Skin epidermis (tissue), 12 donors: ENCODE results near the gene RASSF9.

ENCODE experiments used
- H3K27ac ChIP-seq, 21 experiments: fragments of 200-600 bp; sonication (generic) in 11 of 21; one replicate each; pipeline ENCODE4 v1.5.0; 2020; ENCODE audit warnings: mild to moderate bottlenecking in 3 of 21, inconsistent platforms in 2 of 21, moderate library complexity in 2 of 21
- H3K4me3 ChIP-seq, 7 experiments: fragments of 200-600 bp; sonication (generic) in 2 of 7; one replicate each; pipeline ENCODE4 v1.5.0; 2020; ENCODE audit warnings: inconsistent platforms in 2 of 7, mild to moderate bottlenecking in 2 of 7, moderate library complexity in 1 of 7

Gene RASSF9

GRCh38 chr12:85823436-85824180 is 12.6 kb downstream of the RASSF9 start:
- Histone ChIP-seq H3K4me3 (no peak overlapping the region), H3K27ac (no peak overlapping the region)

GRCh38 chr12:85821759-85822158 is 14.4 kb downstream of the RASSF9 start:
- no peak overlapping the region for H3K27ac ChIP-seq
- no peak overlapping the region for H3K4me3 ChIP-seq

GRCh38 chr12:85821206-85821605 is 15.0 kb downstream of the RASSF9 start:
- H3K27ac ChIP-seq, result no peak overlapping the region
- H3K4me3 ChIP-seq, result no peak overlapping the region

GRCh38 chr12:85820101-85820500 is 16.1 kb downstream of the RASSF9 start:
- Histone ChIP-seq H3K27ac (no peak overlapping the region), H3K4me3 (no peak overlapping the region)

GRCh38 chr12:85814741-85815140 is 21.5 kb downstream of the RASSF9 start:
- H3K27ac ChIP-seq, result no peak overlapping the region
- H3K4me3 ChIP-seq, result no peak overlapping the region

GRCh38 chr12:85814071-85814470 is 22.1 kb downstream of the RASSF9 start:
- H3K27ac ChIP-seq, result no peak overlapping the region
- H3K4me3 ChIP-seq, result no peak overlapping the region

GRCh38 chr12:85809500-85809899 is 26.7 kb downstream of the RASSF9 start:
- Histone ChIP-seq H3K27ac (no peak overlapping the region), H3K4me3 (no peak overlapping the region)

- Histone ChIP-seq H3K4me3 (no peak overlapping the region), H3K27ac (no peak overlapping the region)
Measured at GRCh38 chr12:85807730-85808129, 28.5 kb downstream of the RASSF9 start.

- no peak overlapping the region for H3K4me3 ChIP-seq
Measured at GRCh38 chr12:85805654-85806053, 30.6 kb downstream of the RASSF9 start.

GRCh38 chr12:85804663-85805062 is 31.5 kb downstream of the RASSF9 start:
- no peak overlapping the region for H3K4me3 ChIP-seq
- peak overlapping the region in 6 of 21 experiments; percentile 1 to 54 (median 22) for H3K27ac ChIP-seq

More at GRCh38 chr12:85805654-85806053, 30.6 kb downstream of the RASSF9 start:
- peak overlapping the region in 3 of 21 experiments; percentile 0 to 19 (median 11) for H3K27ac ChIP-seq

GRCh38 chr12:85803923-85804322 is 32.3 kb downstream of the RASSF9 start:
- Histone ChIP-seq H3K27ac (peak overlapping the region in 9 of 21 experiments; percentile 5 to 54 (median 17)), H3K4me3 (no peak overlapping the region)

- peak overlapping the region in 7 of 21 experiments; percentile 5 to 50 (median 11) for H3K27ac ChIP-seq
- no peak overlapping the region for H3K4me3 ChIP-seq
Measured at GRCh38 chr12:85803231-85803630, 33.0 kb downstream of the RASSF9 start.

GRCh38 chr12:85798122-85798521 is 38.1 kb downstream of the RASSF9 start:
- H3K27ac ChIP-seq, result no peak overlapping the region
- no peak overlapping the region for H3K4me3 ChIP-seq

GRCh38 chr12:85796001-85796400 is 40.2 kb downstream of the RASSF9 start:
- Histone ChIP-seq H3K27ac (no peak overlapping the region), H3K4me3 (no peak overlapping the region)

GRCh38 chr12:85794531-85794930 is 41.7 kb downstream of the RASSF9 start:
- Histone ChIP-seq H3K27ac (no peak overlapping the region), H3K4me3 (no peak overlapping the region)

- Histone ChIP-seq H3K27ac (peak overlapping the region in 1 of 21 experiments; percentile 30), H3K4me3 (no peak overlapping the region)
Measured at GRCh38 chr12:85784096-85784720, 52.0 kb downstream of the RASSF9 start.

- Histone ChIP-seq H3K4me3 (no peak overlapping the region), H3K27ac (no peak overlapping the region)
Measured at GRCh38 chr12:85782711-85783110, 53.5 kb downstream of the RASSF9 start.

GRCh38 chr12:85781766-85782165 is 54.4 kb downstream of the RASSF9 start:
- no peak overlapping the region for H3K4me3 ChIP-seq
- H3K27ac ChIP-seq, result no peak overlapping the region

- H3K27ac ChIP-seq, result no peak overlapping the region
- H3K4me3 ChIP-seq, result no peak overlapping the region
Measured at GRCh38 chr12:85779768-85780167, 56.4 kb downstream of the RASSF9 start.

GRCh38 chr12:85775091-85775490 is 61.1 kb downstream of the RASSF9 start:
- Histone ChIP-seq H3K27ac (no peak overlapping the region), H3K4me3 (no peak overlapping the region)

GRCh38 chr12:85765453-85765869 is 70.7 kb downstream of the RASSF9 start:
- Histone ChIP-seq H3K27ac (no peak overlapping the region), H3K4me3 (no peak overlapping the region)
